OCI-LY1 (cell line): ENCODE data around the gene PAPOLA.

ENCODE experiments used
- H2AFZ ChIP-seq: fragments of 200-600 bp; sonication (generic), shearing (Covaris generic); 2 replicates; pipeline ENCODE4 v1.6.0; 2014; ENCODE audit warnings: antibody characterized with exemption, mild to moderate bottlenecking, low read length
- H3F3A ChIP-seq: fragments of 200-600 bp; sonication (generic), shearing (Covaris generic); 2 replicates; pipeline ENCODE4 v1.6.0; 2014; ENCODE audit warnings: mild to moderate bottlenecking, antibody characterized with exemption, low read length, moderate library complexity; ENCODE audit not compliant: insufficient read depth
- H3K27ac ChIP-seq: fragments of 200-600 bp; sonication (generic); 2 replicates; pipeline ENCODE4 v1.5.1; 2014; ENCODE audit warnings: low read length, mixed run types, mild to moderate bottlenecking, low read depth; ENCODE audit not compliant: poor library complexity, severe bottlenecking
- H3K27me3 ChIP-seq: fragments of 200-600 bp; sonication (generic); 2 replicates; pipeline ENCODE4 v1.6.0; 2014; ENCODE audit warnings: antibody characterized with exemption, mild to moderate bottlenecking, low read length, moderate library complexity; ENCODE audit not compliant: insufficient read depth
- H3K36me3 ChIP-seq: fragments of 200-600 bp; sonication (generic); 2 replicates; pipeline ENCODE4 v1.6.1; 2014; ENCODE audit warnings: mild to moderate bottlenecking, antibody characterized with exemption, low read length, moderate library complexity, mixed read lengths; ENCODE audit not compliant: insufficient read depth
- H3K4me1 ChIP-seq: fragments of 200-600 bp; sonication (generic); 2 replicates; pipeline ENCODE4 v1.5.1; 2014; ENCODE audit warnings: mild to moderate bottlenecking, low read length, moderate library complexity; ENCODE audit not compliant: insufficient read depth, severe bottlenecking
- H3K4me2 ChIP-seq: fragments of 200-600 bp; sonication (generic), shearing (Covaris generic); 2 replicates; pipeline ENCODE4 v1.6.1; 2014; ENCODE audit warnings: low read length
- H3K4me3 ChIP-seq: fragments of 200-600 bp; sonication (generic); 2 replicates; pipeline ENCODE4 v1.5.1; 2014; ENCODE audit warnings: low read length, low read depth, mild to moderate bottlenecking, mixed read lengths; ENCODE audit not compliant: poor library complexity, severe bottlenecking
- H3K79me2 ChIP-seq: fragments of 200-600 bp; shearing (Covaris generic); 2 replicates; pipeline ENCODE4 v1.6.1; 2016; ENCODE audit warnings: mixed run types, low read length, mixed read lengths; ENCODE audit not compliant: insufficient read depth
- H3K9ac ChIP-seq: fragments of 200-600 bp; sonication (generic), shearing (Covaris generic); 2 replicates; pipeline ENCODE4 v1.6.1; 2014; ENCODE audit warnings: mild to moderate bottlenecking, low read length, mixed read lengths
- H3K9me2 ChIP-seq: fragments of 200-600 bp; sonication (generic), shearing (Covaris generic); 2 replicates; pipeline ENCODE4 v1.6.1; 2014; ENCODE audit warnings: low read depth, mild to moderate bottlenecking, low read length, mixed read lengths
- H3K9me3 ChIP-seq: fragments of 200-600 bp; shearing (Covaris generic); 2 replicates; pipeline ENCODE4 v1.6.1; 2014; ENCODE audit warnings: low read length, mixed read lengths
- H4K20me1 ChIP-seq: fragments of 200-600 bp; sonication (generic), shearing (Covaris generic); 2 replicates; pipeline ENCODE4 v1.6.0; 2016; ENCODE audit warnings: mild to moderate bottlenecking, low read length; ENCODE audit not compliant: insufficient read depth
- EZH2 ChIP-seq: fragments of 200-600 bp; sonication (generic), shearing (Covaris generic); IDR thresholded peaks from 2 replicates; pipeline ENCODE4 v1.8.0; 2017; ENCODE audit warnings: borderline replicate concordance, mixed run types, mild to moderate bottlenecking, antibody characterized with exemption, low read length, moderate library complexity, mixed read lengths
- TF ChIP-seq, protein P1 (sequence below): fragments of 200-600 bp; sonication (generic), shearing (Covaris generic); IDR thresholded peaks from 2 replicates; pipeline ENCODE4 v1.5.1; 2017; ENCODE audit warnings: mild to moderate bottlenecking, antibody characterized with exemption, low read length, moderate library complexity, mixed read lengths

Gene PAPOLA

DNA sequence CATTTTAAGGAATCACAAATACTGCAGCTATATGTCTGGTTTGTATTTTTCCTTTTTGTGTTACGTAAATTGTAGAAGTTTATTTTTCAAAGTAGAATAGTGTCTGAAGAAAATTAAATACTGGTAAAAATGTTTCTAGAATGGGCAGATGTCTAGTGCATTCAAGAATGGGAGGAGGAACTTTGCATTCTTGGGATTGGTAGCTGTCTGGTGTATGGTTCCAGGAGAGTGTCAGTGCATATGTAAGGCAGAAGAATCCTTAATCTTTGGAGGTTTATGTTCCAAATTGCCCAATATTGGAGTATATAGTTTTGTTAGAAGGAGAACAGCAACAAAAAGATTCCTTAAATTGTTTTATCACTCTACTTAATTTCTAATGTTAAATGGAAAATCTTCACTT, 13.5 kb downstream of the PAPOLA start:
- Histone ChIP-seq H3F3A (no peaks in the 10 kb centered on the region), H3K27ac (no peak overlapping the region), H3K9me2 (no peaks in the 10 kb centered on the region), H2AFZ (no peak overlapping the region), H4K20me1 (peaks cover 3% of the 10 kb centered on the region; the same call in 1 of the 2 replicates), H3K36me3 (peaks cover 10% of the 10 kb centered on the region; the same call in 1 of the 2 replicates), H3K27me3 (no peaks in the 10 kb centered on the region), H3K9me3 (no peaks in the 10 kb centered on the region), H3K4me1 (peaks cover 56% of the 10 kb centered on the region), H3K4me3 (no peak overlapping the region), H3K9ac (no peak overlapping the region), H3K79me2 (peaks cover 98% of the 10 kb centered on the region), H3K4me2 (no peak overlapping the region)
- TF ChIP-seq, protein P1, sequence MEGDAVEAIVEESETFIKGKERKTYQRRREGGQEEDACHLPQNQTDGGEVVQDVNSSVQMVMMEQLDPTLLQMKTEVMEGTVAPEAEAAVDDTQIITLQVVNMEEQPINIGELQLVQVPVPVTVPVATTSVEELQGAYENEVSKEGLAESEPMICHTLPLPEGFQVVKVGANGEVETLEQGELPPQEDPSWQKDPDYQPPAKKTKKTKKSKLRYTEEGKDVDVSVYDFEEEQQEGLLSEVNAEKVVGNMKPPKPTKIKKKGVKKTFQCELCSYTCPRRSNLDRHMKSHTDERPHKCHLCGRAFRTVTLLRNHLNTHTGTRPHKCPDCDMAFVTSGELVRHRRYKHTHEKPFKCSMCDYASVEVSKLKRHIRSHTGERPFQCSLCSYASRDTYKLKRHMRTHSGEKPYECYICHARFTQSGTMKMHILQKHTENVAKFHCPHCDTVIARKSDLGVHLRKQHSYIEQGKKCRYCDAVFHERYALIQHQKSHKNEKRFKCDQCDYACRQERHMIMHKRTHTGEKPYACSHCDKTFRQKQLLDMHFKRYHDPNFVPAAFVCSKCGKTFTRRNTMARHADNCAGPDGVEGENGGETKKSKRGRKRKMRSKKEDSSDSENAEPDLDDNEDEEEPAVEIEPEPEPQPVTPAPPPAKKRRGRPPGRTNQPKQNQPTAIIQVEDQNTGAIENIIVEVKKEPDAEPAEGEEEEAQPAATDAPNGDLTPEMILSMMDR = no peak
- TF ChIP-seq EZH2 = no peak

GRCh38 chr14:96516351-96516750, 14.2 kb downstream of the PAPOLA start:
- H3F3A ChIP-seq = no peaks in the 10 kb centered on the region
- peaks cover 98% of the 10 kb centered on the region for H3K79me2 ChIP-seq
- no peak overlapping the region for H2AFZ ChIP-seq
- no peaks in the 10 kb centered on the region for H3K9me3 ChIP-seq
- H3K9ac ChIP-seq = no peak overlapping the region
- no peak overlapping the region for H3K27ac ChIP-seq
- peaks cover 56% of the 10 kb centered on the region for H3K4me1 ChIP-seq
- H3K36me3 ChIP-seq = peaks cover 16% of the 10 kb centered on the region; the same call in 1 of the 2 replicates
- H3K4me3 ChIP-seq = no peak overlapping the region
- 0 out of 2 replicates have a peak, but pooled peaks cover 3% of the 10 kb centered on the region for H4K20me1 ChIP-seq
- TF ChIP-seq, protein P1 = no peak
- TF ChIP-seq EZH2 = no peak
- H3K27me3 ChIP-seq = no peaks in the 10 kb centered on the region
- no peaks in the 10 kb centered on the region for H3K9me2 ChIP-seq
- H3K4me2 ChIP-seq = no peak overlapping the region

- Histone ChIP-seq H2AFZ (no peak overlapping the region), H3K27me3 (no peaks in the 10 kb centered on the region), H3K9ac (no peak overlapping the region), H3K79me2 (peaks cover 71% of the 10 kb centered on the region), H4K20me1 (0 out of 2 replicates have a peak, but pooled peaks cover 3% of the 10 kb centered on the region), H3K9me2 (no peaks in the 10 kb centered on the region), H3K4me3 (no peak overlapping the region), H3K4me2 (no peak overlapping the region), H3K9me3 (no peaks in the 10 kb centered on the region), H3F3A (no peaks in the 10 kb centered on the region), H3K36me3 (peaks cover 49% of the 10 kb centered on the region), H3K27ac (no peak overlapping the region), H3K4me1 (peaks cover 27% of the 10 kb centered on the region)
- TF ChIP-seq EZH2 = no peak
- TF ChIP-seq, protein P1 = no peak
These were observed 17.8 kb downstream of the PAPOLA start for GRCh38 chr14:96519970-96520369.
